Measurements from ENCODE around the gene TMEM255B. TPM values are rescaled to one million over a fixed set of nuclear protein-coding genes. Genes with fewer than 3 reads are reported as not detected.

Gene TMEM255B
- total RNA-seq, 1 experiment from 2014 or later = 7.0 TPM

DNA sequence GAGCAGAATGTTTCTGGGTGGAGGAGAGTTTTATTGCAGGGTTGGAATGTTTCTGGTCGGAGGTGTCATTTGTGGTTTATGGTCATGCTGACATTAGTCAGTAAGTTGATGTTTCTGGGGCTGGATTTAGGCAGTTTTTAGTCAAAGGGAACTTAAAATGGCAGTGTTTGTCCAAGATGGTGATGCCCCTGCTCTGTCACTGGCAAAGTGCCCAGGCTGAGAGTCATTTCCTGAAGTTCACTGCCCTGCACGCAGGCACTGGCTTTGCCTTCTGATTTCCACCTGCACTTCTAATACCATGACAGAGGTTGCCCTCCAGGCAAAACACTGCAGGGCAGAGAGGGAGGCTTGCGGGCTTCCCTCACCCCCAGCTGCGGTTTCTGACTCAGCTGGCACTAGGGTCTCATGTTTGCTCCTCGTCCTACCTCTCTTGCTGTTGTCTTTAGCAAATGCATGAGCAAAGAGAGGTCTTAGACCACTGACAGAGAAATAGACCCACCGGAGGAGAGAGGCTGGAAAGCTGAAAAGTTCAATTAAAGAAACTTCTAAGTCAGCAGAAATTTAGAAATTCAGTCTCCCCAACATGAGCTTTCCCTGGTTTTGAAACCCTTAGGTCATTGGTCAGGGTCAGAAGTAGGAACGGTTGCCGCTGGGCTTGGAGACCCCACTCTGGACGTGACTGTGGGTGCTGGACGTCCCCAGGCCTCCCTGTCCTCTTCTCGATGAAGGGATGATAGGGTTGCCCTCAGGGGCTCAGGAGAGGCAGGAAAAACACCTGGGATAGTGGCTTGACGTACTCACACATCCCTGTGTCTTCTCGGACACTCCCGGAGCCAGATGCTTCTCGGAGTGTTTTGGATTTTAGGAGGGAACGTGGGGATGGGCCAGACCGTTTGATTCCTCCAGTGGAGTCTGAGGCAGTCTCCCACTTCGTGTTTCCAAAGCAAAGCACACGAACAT is 26.3 kb downstream of the TMEM255B start:
- no peaks in the 10 kb centered on the region for H3K36me3 Mint-ChIP-seq (ENCODE audit: insufficient read depth, unreplicated experiment)
- peak overlapping the region; percentile 86 for H3K27ac Mint-ChIP-seq (ENCODE audit: low read depth, unreplicated experiment)
- BruUV-seq (replicated peaks) = no TSS peak
- H3K4me3 Mint-ChIP-seq (ENCODE audit: unreplicated experiment) = peak overlapping the region; percentile 0
- POLR2A ChIA-PET = interaction anchor here (0.6 to 0.7 kb wide), 3 partner anchors 12 to 340 kb away, joined by 3 to 6 read pairs (median 3); no protein-coding TSS in a partner anchor
- no peaks in the 10 kb centered on the region for H3K9me3 Mint-ChIP-seq (ENCODE audit: unreplicated experiment)
- intact Hi-C loops (cut with micrococcal nuclease) = no loop called here
- H3K27me3 Mint-ChIP-seq (ENCODE audit: insufficient read depth, unreplicated experiment) = no peaks in the 10 kb centered on the region
- DNase-seq (ENCODE audit: unreplicated experiment) = peak; percentile 95
- TF ChIP-seq, protein P1, sequence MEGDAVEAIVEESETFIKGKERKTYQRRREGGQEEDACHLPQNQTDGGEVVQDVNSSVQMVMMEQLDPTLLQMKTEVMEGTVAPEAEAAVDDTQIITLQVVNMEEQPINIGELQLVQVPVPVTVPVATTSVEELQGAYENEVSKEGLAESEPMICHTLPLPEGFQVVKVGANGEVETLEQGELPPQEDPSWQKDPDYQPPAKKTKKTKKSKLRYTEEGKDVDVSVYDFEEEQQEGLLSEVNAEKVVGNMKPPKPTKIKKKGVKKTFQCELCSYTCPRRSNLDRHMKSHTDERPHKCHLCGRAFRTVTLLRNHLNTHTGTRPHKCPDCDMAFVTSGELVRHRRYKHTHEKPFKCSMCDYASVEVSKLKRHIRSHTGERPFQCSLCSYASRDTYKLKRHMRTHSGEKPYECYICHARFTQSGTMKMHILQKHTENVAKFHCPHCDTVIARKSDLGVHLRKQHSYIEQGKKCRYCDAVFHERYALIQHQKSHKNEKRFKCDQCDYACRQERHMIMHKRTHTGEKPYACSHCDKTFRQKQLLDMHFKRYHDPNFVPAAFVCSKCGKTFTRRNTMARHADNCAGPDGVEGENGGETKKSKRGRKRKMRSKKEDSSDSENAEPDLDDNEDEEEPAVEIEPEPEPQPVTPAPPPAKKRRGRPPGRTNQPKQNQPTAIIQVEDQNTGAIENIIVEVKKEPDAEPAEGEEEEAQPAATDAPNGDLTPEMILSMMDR (IDR thresholded peaks at IDR 0.05; ENCODE audit: unreplicated experiment) = no peak
- peaks cover 6% of the 10 kb centered on the region for H3K4me1 Mint-ChIP-seq (ENCODE audit: insufficient read depth, unreplicated experiment)
- CTCF ChIA-PET = no interaction called here

DNA sequence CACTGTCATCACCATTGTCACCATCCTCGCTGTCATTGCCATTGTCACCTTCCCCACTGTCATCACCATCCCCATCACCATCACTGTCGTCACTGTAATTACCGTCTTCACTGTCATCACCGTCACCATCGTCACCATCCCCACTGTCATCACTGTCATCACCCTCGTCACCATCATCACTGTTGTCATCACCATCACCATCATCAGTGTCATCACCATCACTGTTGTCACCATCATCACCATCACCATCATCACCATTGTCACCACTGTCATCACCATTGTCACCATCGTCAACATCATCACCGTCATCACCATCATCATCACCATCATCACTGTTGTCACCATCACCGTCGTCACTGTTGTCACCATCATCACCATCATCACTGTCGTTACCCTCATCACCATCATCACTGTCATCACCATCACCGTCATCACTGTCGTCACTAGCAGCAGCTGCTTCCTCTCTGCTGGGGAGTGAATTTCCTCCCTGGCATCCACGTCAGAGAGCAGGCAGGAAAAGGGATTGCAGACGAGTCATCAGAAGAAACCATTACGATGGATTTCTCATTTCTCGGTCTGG is 27.3 kb downstream of the TMEM255B start:
- H3K27ac Mint-ChIP-seq (ENCODE audit: low read depth, unreplicated experiment) = no peak overlapping the region
- no peak overlapping the region for H3K4me3 Mint-ChIP-seq (ENCODE audit: unreplicated experiment)
- no peaks in the 10 kb centered on the region for H3K36me3 Mint-ChIP-seq (ENCODE audit: insufficient read depth, unreplicated experiment)
- BruUV-seq (replicated peaks) = no TSS peak
- peaks cover 2% of the 10 kb centered on the region for H3K4me1 Mint-ChIP-seq (ENCODE audit: insufficient read depth, unreplicated experiment)
- no peaks in the 10 kb centered on the region for H3K27me3 Mint-ChIP-seq (ENCODE audit: insufficient read depth, unreplicated experiment)
- ChIA-PET POLR2A (no interaction called here), CTCF (no interaction called here)
- intact Hi-C loops (cut with micrococcal nuclease) = no loop called here
- TF ChIP-seq, protein P1 (IDR thresholded peaks at IDR 0.05; ENCODE audit: unreplicated experiment) = no peak
- DNase-seq (ENCODE audit: unreplicated experiment) = peak; percentile 15
- H3K9me3 Mint-ChIP-seq (ENCODE audit: unreplicated experiment) = no peaks in the 10 kb centered on the region

DNA sequence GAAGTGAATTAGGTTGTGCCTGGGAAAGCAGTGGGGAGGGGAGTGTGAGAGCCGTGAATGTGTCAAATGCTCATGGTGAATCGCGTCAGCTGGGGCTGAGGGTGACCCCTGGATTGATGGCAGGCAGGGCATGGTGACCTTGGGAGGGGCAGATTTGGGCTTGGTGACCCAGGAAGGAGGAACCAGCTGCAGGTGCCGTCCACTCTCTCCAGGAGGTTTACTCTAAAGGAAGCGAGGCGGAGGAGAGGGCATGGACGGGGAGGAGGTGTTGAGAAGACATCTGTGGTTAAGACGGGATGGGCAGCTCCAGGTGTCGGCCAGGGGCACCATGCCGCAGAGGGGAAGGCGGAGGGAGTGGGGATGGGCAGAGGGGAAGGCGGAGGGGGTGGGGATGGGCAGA is 28.7 kb downstream of the TMEM255B start:
- Mint-ChIP-seq H3K9me3 (ENCODE audit: unreplicated experiment) (no peaks in the 10 kb centered on the region), H3K27me3 (ENCODE audit: insufficient read depth, unreplicated experiment) (no peaks in the 10 kb centered on the region), H3K27ac (ENCODE audit: low read depth, unreplicated experiment) (no peak overlapping the region), H3K36me3 (ENCODE audit: insufficient read depth, unreplicated experiment) (no peaks in the 10 kb centered on the region), H3K4me1 (ENCODE audit: insufficient read depth, unreplicated experiment) (no peaks in the 10 kb centered on the region), H3K4me3 (ENCODE audit: unreplicated experiment) (no peak overlapping the region)
- CTCF ChIA-PET = no interaction called here
- intact Hi-C loops (cut with micrococcal nuclease) = no loop called here
- POLR2A ChIA-PET = no interaction called here
- DNase-seq (ENCODE audit: unreplicated experiment) = no peak
- TF ChIP-seq, protein P1 (IDR thresholded peaks at IDR 0.05; ENCODE audit: unreplicated experiment) = no peak
- BruUV-seq (replicated peaks) = no TSS peak

DNA sequence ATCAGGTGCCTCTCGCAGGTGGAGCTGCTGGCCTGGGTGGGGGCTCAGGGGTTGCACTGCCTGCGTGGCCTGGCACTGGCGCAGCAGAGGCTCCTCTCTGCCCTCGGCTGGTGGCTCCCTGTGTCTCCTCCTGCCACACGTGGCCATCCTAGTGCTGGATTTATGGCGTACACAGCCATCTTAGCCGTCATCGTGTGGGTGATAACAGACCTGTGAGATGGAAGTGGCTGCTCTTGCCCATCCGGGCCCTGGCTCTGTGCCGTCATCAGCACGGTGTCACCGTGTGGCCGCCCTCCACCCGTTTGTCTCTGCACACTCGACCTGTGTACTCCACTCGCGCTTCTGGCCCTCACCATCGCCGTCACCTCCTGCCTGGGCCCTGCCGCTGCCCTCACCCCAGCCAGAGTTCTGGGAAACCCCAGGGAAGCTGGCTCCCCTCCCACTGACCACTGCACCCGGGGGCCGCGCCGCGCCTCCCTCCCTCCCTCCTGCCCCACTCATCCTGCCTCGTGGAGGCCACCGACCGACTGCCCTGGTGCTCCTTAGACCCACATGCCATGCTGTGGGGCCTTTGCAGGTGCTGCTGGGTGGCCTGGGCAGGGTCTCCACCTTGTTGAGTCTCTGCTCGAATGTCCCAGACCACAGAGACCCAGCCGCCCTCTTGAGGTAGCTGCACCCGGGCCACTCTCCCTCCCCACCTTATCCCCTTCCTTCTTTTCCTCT is 29.5 kb downstream of the TMEM255B start:
- Mint-ChIP-seq H3K4me1 (ENCODE audit: insufficient read depth, unreplicated experiment) (no peaks in the 10 kb centered on the region), H3K9me3 (ENCODE audit: unreplicated experiment) (no peaks in the 10 kb centered on the region), H3K27me3 (ENCODE audit: insufficient read depth, unreplicated experiment) (no peaks in the 10 kb centered on the region), H3K4me3 (ENCODE audit: unreplicated experiment) (no peak overlapping the region), H3K36me3 (ENCODE audit: insufficient read depth, unreplicated experiment) (no peaks in the 10 kb centered on the region), H3K27ac (ENCODE audit: low read depth, unreplicated experiment) (no peak overlapping the region)
- ChIA-PET POLR2A (no interaction called here), CTCF (no interaction called here)
- intact Hi-C loops (cut with micrococcal nuclease) = no loop called here
- no TSS peak for BruUV-seq (replicated peaks)
- TF ChIP-seq, protein P1 (IDR thresholded peaks at IDR 0.05; ENCODE audit: unreplicated experiment) = no peak
- no peak for DNase-seq (ENCODE audit: unreplicated experiment)

Measured in MCF 10A (cell line).